CD4-positive, alpha-beta T cell treated with Interleukin-15 for 4 hours (primary cell): Measurements from ENCODE around the gene SH2D3C.

Source experiments
- DNase-seq: peaks from one replicate; pipeline ENCODE4 v3.0.0-alpha.2; 2020; ENCODE audit warnings: low spot score

The SH2D3C gene

DNA sequence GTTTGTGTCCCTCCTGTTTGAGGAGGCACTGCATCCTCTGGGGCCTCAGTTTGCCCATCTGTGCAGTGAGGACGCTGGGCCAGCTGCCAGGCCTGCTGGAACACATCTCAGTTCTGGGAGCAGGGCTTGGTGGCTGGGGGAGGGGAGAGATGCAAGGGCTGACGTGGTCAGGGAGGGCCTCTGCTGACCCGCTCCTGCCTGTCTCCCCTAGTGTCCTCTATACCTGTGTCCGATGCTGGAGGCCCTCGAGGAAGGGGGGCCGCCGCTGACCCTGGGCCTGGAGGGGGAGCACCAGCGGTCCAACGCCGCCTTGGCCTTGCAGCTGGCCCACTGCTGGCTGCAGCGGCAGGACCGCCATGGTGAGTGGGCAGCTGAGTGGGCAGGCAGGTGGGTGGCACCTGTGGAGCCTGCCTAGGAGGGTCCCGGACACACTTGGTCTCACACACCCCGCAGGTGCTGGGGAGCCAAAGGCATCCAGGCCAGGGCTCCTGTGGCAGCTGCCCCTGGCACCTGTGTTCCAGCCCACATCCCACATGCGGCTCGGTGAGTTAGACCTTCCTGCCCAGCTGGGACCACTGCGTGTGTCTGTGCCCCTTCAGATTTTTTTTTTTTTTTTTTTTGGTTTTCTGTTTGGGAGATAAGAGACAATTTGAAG, 30.0 kb upstream of the SH2D3C start:
- DNase-seq: no peak

GRCh38 chr9:127806871-127807270, 28.4 kb upstream of the SH2D3C start:
- DNase-seq: no peak

DNA sequence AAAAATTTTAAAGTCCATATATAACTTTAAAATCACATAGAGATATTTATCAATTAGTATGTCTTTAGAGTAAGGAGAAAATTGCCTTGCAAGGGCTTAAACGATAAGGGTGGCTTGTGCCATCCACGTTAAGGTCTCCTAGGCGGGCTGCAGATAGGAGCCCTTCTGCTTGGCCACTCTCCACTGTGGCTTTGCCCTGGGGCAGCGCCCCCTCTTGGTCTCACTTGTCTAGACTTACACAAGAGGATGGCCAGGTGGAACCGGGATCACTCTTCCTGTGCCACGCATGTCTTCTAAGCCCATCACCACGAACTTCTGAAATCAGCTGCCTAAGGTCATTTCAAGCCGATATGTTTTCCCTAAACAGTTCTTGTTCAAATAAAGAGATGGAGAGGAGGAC, 27.2 kb upstream of the SH2D3C start:
- peak; percentile 18 for DNase-seq

DNA sequence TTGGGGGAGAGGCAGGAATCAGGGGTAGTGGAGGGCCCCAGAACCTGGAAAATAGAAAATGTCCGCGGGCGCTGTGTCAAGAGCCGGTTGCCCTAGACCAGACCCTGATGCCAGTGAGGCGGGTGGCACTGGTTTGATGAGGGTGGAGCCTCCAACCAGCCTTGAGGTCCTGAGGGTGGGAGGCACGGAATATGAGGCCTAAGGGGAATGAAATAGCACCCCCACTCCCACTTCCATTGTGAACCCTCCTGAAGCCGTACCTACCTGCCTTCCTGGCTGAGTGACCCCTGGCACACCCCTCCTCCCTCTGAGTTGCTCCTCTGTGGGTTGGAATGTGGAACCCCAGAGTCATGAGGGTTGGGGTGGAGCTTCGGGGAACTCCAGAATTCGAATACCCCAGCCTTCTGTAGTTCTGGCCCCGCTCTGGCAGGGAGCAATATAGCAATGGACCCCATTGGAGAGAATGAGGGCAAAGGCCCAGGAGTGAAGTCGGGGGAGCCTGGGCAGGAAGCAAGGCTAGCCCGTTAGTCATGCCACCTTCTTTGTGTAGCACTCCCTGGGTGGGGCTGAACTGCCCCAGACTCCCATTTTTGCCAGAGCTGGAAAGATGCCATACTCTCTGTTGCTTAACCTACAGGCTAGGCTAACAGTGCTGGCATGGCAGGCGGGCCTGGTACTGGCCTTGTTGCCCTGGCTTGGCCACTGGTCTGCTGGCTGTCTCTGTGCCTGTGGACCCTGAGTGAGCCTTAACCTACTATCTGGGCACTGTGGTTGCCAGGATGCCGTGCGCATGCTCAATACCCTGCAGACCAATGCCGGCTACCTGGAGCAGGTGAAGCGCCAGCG, 25.3 kb upstream of the SH2D3C start:
- DNase-seq: peak; percentile 10

GRCh38 chr9:127802576-127803443, 24.3 kb upstream of the SH2D3C start, which contains the start of gene FPGS:
FPGS (plus strand) TSS chr9:127802882; CDS start chr9:127802925, 43 bp downstream.
- DNase-seq: peak; percentile 82

DNA sequence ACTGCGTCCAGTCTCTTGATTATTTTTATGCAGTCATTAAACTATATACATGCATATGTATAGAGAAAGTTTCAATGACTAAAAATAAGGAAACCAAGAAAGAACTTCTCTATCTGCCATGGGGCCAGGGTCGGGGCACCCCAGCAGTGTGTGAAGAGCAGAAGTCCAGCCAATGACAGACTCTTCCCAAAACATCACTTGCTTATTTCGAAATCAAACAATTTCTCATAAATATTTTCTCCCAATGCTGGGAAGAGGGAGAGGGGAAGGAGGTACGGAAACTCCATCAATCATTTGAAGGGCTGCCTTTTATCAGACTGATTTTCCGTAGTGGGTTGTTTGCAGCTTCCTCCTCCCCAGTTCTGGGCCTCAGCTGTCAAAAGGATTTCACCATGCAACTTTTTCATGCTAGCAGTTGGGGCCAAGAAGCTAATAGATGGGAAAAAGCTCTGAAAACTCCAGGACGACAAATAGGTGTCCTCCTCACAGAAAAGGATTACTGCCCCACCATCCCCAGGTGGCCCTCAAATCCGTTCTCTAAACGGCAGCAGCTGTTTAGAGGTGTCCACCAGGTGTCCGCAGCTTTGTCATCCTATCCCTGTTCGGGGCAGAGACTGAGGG, 23.6 kb upstream of the SH2D3C start:
- DNase-seq: no peak

DNA sequence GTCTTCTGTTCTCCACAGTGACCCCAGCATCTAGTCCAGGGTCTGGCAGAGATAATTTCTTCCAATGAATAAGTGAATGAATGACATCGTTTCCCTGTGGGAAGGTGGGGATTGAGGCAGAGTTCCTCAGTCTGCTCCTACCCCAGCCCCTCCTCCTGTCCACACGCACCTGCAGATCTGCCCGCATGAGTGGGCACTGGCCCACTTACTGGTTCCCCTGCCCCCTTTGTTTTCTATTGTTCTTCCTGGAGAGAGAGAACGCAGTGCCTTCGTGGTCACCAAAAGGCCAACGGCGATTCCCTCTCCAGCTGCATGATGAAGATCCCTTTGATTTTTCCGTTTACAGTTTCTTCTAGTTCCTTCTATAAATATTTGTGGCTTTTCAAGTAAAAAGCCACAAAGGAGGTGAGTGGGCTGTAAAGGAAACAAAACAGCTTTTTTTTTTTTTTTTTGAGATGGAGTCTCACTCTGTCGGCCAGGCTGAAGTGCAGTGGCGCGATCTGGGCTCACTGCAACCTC, 18.4 kb upstream of the SH2D3C start:
- no peak for DNase-seq

GRCh38 chr9:127796225-127796813, 17.9 kb upstream of the SH2D3C start:
- no peak for DNase-seq

- no peak for DNase-seq
Observed at GRCh38 chr9:127794001-127794791, 15.7 kb upstream of the SH2D3C start.

DNA sequence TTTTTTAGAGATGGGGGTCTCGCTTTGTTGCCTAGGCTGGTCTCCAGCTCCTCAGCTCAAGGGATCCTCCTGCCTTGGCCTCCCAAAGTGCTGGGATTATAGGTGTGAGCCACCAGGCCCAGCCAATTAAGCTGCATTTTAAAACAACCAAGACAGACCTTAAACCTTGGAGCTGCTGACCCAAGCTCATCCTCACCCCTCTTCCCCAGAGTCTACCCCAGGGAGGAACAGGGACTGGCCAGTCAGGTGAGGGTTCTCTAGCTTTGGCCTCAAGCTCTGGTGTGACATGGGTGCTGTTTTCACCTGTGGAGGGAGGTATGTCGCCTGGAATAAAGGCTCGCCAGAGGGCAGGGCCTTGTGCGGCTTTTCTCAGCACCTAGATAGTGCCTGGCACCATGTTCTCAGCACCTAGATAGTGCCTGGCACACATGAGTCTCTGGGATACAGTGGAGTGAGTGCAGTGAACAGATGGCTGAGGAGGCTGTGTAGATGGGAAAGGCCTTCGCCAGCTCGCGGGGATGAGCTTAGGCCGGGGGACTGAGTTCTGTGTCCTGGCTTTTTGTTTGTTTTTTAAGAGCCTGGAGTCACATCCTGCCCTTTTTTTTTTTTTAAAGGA, 14.7 kb upstream of the SH2D3C start:
- no peak for DNase-seq

DNA sequence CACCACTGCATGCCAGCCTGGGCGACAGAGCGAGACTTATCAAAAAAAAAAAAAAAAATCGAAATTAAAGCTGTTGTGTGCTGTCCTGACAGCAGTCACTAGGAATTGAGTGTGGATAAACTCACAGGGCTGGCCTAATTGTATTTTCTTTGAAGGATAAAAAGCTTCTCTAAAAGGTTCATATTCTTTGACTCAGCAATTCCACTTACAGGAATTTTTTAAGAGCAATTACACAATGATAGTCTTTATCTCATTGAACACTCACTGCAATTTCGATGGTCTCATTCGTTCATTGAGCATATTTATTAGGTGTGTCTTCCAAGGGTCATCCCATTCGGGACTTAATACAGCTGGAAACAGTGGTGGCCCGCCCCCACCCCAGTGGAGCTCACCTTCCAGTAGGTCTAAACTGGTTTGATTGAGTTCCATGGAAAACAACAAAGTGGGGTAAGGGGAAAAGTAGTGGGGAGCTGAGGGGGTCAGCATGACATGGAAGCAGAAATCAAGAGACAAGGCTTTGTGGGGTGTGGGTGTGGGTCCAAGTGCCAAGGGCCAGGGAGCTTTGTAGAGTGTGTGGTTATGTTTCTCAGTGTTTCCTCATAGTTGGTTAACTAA, 14.1 kb upstream of the SH2D3C start:
- DNase-seq: no peak

GRCh38 chr9:127791085-127791484, 12.6 kb upstream of the SH2D3C start:
- DNase-seq: no peak

GRCh38 chr9:127790094-127790855, 11.8 kb upstream of the SH2D3C start:
- no peak for DNase-seq

DNA sequence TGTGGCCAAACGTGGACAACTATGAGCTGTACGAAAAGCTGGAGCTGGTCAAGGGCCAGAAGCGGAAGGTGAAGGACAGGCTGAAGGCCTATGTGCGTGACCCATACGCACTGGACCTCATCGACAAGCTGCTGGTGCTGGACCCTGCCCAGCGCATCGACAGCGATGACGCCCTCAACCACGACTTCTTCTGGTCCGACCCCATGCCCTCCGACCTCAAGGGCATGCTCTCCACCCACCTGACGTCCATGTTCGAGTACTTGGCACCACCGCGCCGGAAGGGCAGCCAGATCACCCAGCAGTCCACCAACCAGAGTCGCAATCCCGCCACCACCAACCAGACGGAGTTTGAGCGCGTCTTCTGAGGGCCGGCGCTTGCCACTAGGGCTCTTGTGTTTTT, 10.7 kb upstream of the SH2D3C start:
- DNase-seq: no peak

DNA sequence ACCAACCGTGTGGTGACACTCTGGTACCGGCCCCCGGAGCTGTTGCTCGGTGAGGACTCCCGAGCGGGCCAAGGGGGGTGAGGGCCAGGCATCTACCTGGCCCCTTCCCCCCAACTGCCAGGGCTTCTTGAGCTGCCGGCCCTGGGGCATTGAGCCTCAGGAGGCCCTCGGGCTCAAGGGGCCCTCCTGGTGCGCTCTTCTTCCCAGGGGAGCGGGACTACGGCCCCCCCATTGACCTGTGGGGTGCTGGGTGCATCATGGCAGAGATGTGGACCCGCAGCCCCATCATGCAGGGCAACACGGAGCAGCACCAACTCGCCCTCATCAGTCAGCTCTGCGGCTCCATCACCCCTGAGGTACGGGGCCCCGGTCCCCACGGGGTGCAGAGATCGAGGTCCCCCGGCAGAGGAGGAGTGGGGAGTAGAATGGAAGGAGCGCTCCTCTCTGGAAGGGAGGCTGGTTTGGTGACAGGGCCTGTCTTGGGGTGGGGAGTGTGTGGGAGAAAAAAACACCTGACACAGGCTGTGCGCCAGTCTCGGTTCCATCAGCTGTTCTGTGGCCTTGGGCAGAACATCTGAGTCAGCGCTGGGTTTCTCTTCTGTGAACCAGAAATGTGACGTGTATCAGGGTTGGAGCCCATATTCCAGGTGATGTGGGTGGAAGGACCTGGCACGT, 10.0 kb upstream of the SH2D3C start:
- no peak for DNase-seq

- no peak for DNase-seq
Observed at GRCh38 chr9:127786773-127787104, 8.3 kb upstream of the SH2D3C start.

DNA sequence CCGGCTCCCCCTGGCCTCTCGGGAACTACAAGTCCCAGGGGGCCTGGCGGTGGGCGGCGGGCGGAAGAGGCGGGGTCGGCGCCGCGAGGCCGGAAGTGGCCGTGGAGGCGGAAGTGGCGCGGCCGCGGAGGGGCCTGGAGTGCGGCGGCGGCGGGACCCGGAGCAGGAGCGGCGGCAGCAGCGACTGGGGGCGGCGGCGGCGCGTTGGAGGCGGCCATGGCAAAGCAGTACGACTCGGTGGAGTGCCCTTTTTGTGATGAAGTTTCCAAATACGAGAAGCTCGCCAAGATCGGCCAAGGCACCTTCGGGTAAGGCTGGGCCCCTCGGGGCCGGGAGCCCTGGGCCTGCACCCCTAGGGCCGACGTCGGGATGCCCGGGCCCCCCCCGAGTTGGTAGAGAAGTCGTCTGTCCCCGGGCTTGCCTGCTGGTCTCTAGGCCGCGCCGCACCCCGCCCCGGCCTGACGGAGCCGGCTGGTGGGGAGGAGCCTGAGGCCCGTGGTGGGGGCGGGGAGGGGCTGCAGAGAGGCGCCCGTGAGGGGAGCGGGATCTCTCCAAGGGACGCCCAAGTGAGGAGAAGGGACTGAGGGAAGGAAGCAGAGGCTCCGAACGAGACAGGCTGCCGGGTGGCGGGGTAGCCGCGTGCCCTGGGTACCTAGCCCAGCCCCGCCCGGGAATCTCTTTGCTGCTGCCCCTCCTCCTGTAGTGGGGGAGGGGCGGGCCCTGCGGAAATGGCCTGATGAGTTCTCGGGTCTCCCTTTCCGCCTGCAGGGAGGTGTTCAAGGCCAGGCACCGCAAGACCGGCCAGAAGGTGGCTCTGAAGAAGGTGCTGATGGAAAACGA, 7.7 kb upstream of the SH2D3C start, which contains the start of gene CDK9:
TSS of gene CDK9 (plus strand) at position 102 of the 840 bp plus-strand sequence. CDS start at position 217, 115 bp downstream.
- peak; percentile 93 for DNase-seq
